Panc1 (cell line): Measurements from ENCODE around the gene C5orf46.

Source experiments
- POLR2AphosphoS5 ChIP-seq: IDR thresholded peaks from 2 replicates; pipeline ENCODE4 v1.6.1; 2012; ENCODE audit warnings: mild to moderate bottlenecking, low read depth, low read length, moderate library complexity
- TCF7L2 ChIP-seq: IDR thresholded peaks from 2 replicates; pipeline ENCODE4 v1.6.1; 2011; ENCODE audit warnings: mild to moderate bottlenecking, low read depth, low read length, inconsistent platforms
- TF ChIP-seq, protein P1 (sequence below): fragments of 450-650 bp; IDR thresholded peaks from 2 replicates; pipeline ENCODE4 v1.5.1; 2017; ENCODE audit warnings: mild to moderate bottlenecking
- TF ChIP-seq, protein P2 (sequence below), 2 experiments: IDR thresholded peaks; 2 replicates each; pipeline ENCODE4 v1.6.1; 2011 to 2012; ENCODE audit warnings: low read depth in 2 of 2, control low read depth in 1 of 2, low read length in 1 of 2, mild to moderate bottlenecking in 1 of 2, moderate library complexity in 1 of 2; ENCODE audit not compliant: insufficient read depth in 1 of 2

DNA sequence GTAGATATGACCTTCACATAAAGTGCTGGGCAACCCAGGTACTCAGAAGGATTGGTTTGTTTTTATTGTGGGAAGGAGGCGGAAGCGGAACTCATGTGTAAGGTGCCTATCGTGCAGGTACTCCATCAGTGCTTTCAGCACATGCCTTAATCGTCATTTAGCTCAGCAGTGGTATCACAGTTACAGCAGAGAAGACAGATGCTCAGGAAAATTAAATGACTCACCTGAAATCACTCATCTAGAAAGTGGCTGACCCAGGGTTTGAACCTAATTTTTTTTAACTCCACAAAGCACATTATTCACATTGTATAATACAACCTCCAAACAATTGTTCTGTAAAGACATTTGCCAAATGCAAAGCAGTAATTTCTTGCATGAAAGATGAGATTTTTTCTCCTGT is 2.2 kb downstream of the C5orf46 start:
- no peak for TF ChIP-seq TCF7L2
- no peak for TF ChIP-seq POLR2AphosphoS5
- TF ChIP-seq, protein P1, sequence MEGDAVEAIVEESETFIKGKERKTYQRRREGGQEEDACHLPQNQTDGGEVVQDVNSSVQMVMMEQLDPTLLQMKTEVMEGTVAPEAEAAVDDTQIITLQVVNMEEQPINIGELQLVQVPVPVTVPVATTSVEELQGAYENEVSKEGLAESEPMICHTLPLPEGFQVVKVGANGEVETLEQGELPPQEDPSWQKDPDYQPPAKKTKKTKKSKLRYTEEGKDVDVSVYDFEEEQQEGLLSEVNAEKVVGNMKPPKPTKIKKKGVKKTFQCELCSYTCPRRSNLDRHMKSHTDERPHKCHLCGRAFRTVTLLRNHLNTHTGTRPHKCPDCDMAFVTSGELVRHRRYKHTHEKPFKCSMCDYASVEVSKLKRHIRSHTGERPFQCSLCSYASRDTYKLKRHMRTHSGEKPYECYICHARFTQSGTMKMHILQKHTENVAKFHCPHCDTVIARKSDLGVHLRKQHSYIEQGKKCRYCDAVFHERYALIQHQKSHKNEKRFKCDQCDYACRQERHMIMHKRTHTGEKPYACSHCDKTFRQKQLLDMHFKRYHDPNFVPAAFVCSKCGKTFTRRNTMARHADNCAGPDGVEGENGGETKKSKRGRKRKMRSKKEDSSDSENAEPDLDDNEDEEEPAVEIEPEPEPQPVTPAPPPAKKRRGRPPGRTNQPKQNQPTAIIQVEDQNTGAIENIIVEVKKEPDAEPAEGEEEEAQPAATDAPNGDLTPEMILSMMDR: no peak
- TF ChIP-seq, protein P2, sequence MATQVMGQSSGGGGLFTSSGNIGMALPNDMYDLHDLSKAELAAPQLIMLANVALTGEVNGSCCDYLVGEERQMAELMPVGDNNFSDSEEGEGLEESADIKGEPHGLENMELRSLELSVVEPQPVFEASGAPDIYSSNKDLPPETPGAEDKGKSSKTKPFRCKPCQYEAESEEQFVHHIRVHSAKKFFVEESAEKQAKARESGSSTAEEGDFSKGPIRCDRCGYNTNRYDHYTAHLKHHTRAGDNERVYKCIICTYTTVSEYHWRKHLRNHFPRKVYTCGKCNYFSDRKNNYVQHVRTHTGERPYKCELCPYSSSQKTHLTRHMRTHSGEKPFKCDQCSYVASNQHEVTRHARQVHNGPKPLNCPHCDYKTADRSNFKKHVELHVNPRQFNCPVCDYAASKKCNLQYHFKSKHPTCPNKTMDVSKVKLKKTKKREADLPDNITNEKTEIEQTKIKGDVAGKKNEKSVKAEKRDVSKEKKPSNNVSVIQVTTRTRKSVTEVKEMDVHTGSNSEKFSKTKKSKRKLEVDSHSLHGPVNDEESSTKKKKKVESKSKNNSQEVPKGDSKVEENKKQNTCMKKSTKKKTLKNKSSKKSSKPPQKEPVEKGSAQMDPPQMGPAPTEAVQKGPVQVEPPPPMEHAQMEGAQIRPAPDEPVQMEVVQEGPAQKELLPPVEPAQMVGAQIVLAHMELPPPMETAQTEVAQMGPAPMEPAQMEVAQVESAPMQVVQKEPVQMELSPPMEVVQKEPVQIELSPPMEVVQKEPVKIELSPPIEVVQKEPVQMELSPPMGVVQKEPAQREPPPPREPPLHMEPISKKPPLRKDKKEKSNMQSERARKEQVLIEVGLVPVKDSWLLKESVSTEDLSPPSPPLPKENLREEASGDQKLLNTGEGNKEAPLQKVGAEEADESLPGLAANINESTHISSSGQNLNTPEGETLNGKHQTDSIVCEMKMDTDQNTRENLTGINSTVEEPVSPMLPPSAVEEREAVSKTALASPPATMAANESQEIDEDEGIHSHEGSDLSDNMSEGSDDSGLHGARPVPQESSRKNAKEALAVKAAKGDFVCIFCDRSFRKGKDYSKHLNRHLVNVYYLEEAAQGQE (IDR thresholded peaks at IDR 0.05; ENCODE audit: insufficient read depth in 1 of 2, low read depth in 2 of 2, low read length in 1 of 2): no peak
